ENCODE data around the gene MAPKAPK3. TPM values are rescaled to one million over a fixed set of nuclear protein-coding genes. Genes with fewer than 3 reads are reported as not detected.

The MAPKAPK3 gene
- total RNA-seq, 1 experiment from 2014 or later: 53.9 TPM

DNA sequence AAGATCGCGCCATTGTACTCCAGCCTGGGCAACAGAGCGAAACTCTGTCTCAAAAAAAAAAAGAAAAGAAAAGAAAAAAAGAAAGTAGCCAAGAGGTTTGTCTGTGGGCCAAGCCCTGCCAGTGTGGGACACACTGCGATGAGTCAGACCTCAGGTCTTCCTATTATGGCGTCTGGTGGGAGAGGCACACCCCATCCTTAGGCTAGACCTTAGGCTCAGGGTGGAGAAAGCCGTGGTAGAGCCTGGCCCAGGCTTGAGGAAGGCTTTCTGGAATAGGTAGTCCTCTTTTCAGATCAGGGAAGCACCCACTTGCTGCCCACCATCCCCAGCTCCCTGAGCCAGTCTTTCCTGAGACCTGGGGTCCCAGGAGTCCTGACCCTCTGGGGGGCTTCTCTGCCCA is 41.6 kb upstream of the MAPKAPK3 start:
- peak; percentile 51 for DNase-seq (ENCODE audit: unreplicated experiment)
- intact Hi-C loops (cut with micrococcal nuclease): loop anchor here (10.0 kb wide), 1 partner anchor 79 kb away; no protein-coding TSS in a partner anchor
- Mint-ChIP-seq H3K4me3 (ENCODE audit: unreplicated experiment) (no peak overlapping the region), H3K27me3 (ENCODE audit: insufficient read depth, unreplicated experiment) (no peaks in the 10 kb centered on the region), H3K9me3 (ENCODE audit: unreplicated experiment) (no peaks in the 10 kb centered on the region), H3K27ac (ENCODE audit: low read depth, unreplicated experiment) (no peak overlapping the region), H3K4me1 (ENCODE audit: insufficient read depth, unreplicated experiment) (no peaks in the 10 kb centered on the region), H3K36me3 (ENCODE audit: insufficient read depth, unreplicated experiment) (peaks cover 14% of the 10 kb centered on the region)
- BruUV-seq (replicated peaks): no TSS peak
- POLR2A ChIA-PET: interaction anchor here (1.0 to 1.2 kb wide), 2 partner anchors 36 to 810 kb away, joined by 3 read pairs; partner anchors contain the start of genes CISH and MANF
- TF ChIP-seq, protein P1, sequence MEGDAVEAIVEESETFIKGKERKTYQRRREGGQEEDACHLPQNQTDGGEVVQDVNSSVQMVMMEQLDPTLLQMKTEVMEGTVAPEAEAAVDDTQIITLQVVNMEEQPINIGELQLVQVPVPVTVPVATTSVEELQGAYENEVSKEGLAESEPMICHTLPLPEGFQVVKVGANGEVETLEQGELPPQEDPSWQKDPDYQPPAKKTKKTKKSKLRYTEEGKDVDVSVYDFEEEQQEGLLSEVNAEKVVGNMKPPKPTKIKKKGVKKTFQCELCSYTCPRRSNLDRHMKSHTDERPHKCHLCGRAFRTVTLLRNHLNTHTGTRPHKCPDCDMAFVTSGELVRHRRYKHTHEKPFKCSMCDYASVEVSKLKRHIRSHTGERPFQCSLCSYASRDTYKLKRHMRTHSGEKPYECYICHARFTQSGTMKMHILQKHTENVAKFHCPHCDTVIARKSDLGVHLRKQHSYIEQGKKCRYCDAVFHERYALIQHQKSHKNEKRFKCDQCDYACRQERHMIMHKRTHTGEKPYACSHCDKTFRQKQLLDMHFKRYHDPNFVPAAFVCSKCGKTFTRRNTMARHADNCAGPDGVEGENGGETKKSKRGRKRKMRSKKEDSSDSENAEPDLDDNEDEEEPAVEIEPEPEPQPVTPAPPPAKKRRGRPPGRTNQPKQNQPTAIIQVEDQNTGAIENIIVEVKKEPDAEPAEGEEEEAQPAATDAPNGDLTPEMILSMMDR (IDR thresholded peaks at IDR 0.05; ENCODE audit: unreplicated experiment): no peak
- CTCF ChIA-PET: interaction anchor here (0.7 to 15.8 kb wide), 4 partner anchors 11 to 814 kb away, joined by 3 to 397 read pairs (median 3); partner anchors contain the start of genes CISH and MAPKAPK3

DNA sequence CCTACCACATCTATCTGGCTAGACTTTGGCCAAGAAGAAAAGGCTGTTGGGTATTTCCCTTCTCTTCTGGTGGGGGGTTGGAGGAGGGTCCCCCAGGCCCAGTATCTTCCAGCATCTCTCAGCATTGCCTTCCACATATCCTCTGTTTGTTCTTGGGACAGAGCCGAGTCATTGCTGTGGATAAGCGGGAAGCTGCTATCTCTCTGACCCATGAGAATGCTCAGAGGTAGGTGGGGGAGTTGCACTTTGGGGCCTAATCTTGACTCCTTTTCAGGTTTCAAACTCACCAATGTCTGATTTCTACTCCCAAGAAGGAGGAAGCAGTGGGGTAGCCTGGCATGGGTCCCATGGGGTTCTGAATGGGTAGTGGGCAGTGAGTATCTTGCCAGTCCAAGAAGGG is 39.6 kb upstream of the MAPKAPK3 start:
- POLR2A ChIA-PET: interaction anchor here (0.6 kb wide), 1 partner anchor 455 kb away, joined by 3 read pairs; no protein-coding TSS in a partner anchor
- Mint-ChIP-seq H3K4me1 (ENCODE audit: insufficient read depth, unreplicated experiment) (no peaks in the 10 kb centered on the region), H3K27ac (ENCODE audit: low read depth, unreplicated experiment) (no peak overlapping the region), H3K36me3 (ENCODE audit: insufficient read depth, unreplicated experiment) (peaks cover 14% of the 10 kb centered on the region), H3K9me3 (ENCODE audit: unreplicated experiment) (no peaks in the 10 kb centered on the region), H3K4me3 (ENCODE audit: unreplicated experiment) (no peak overlapping the region), H3K27me3 (ENCODE audit: insufficient read depth, unreplicated experiment) (no peaks in the 10 kb centered on the region)
- CTCF ChIA-PET: interaction anchor here (1.0 to 15.8 kb wide), 2 partner anchors 22 to 36 kb away, joined by 4 to 397 read pairs; partner anchors contain the start of genes CISH and MAPKAPK3
- TF ChIP-seq, protein P1 (IDR thresholded peaks at IDR 0.05; ENCODE audit: unreplicated experiment): no peak
- BruUV-seq (replicated peaks): no TSS peak
- intact Hi-C loops (cut with micrococcal nuclease): loop anchor here (10.0 kb wide), 1 partner anchor 77 kb away; no protein-coding TSS in a partner anchor
- no peak for DNase-seq (ENCODE audit: unreplicated experiment)

DNA sequence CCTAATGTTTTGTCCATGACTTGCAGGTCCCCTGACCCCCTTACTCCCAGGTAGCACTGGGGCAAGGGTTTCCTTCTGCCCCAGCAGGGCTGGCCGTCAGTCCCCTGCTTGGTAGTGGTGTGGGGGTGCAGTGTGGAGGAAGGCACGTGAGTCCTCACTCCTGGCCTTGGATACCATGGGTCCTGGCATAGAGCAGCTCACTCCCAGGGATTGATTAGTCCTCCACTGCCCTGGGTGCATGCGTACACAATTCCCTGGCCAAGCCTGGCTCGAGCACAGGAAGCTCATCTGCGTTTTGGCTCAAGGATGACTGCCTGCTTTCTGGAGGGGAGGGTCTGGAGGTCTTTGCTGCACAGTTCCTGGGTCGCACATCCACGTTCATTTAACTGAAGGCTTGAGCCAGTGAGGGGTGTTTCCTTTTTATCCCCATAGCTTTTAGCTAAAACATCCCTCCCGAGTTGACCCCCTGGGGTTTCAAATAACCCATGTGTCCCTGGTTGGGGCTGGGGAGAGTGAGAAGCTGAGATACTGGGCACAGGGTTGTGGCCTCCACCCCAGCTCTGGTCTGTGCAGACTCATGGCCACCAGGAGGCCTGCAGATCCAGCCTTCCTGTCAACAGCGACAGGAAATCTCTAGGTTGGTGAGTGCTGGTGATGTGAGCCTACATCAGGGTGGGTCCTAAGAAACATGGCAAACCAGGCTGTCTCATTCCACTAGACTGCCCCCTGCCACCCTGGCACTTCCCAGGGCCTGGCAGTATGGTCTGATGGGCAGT is 36.1 kb upstream of the MAPKAPK3 start:
- no peak overlapping the region for H3K27ac Mint-ChIP-seq (ENCODE audit: low read depth, unreplicated experiment)
- CTCF ChIA-PET: interaction anchor here (0.6 to 4.3 kb wide), 5 partner anchors 9 to 821 kb away, joined by 3 to 33 read pairs (median 3); partner anchors contain the start of gene MANF
- intact Hi-C loops (cut with micrococcal nuclease): no loop called here
- no peak for DNase-seq (ENCODE audit: unreplicated experiment)
- H3K36me3 Mint-ChIP-seq (ENCODE audit: insufficient read depth, unreplicated experiment): peaks cover 14% of the 10 kb centered on the region
- no peaks in the 10 kb centered on the region for H3K27me3 Mint-ChIP-seq (ENCODE audit: insufficient read depth, unreplicated experiment)
- TF ChIP-seq, protein P1 (IDR thresholded peaks at IDR 0.05; ENCODE audit: unreplicated experiment): no peak
- peaks cover 13% of the 10 kb centered on the region for H3K4me1 Mint-ChIP-seq (ENCODE audit: insufficient read depth, unreplicated experiment)
- no TSS peak for BruUV-seq (replicated peaks)
- no peaks in the 10 kb centered on the region for H3K9me3 Mint-ChIP-seq (ENCODE audit: unreplicated experiment)
- POLR2A ChIA-PET: interaction anchor here (1.0 kb wide), 1 partner anchor 12 kb away, joined by 4 read pairs; no protein-coding TSS in a partner anchor
- no peak overlapping the region for H3K4me3 Mint-ChIP-seq (ENCODE audit: unreplicated experiment)

DNA sequence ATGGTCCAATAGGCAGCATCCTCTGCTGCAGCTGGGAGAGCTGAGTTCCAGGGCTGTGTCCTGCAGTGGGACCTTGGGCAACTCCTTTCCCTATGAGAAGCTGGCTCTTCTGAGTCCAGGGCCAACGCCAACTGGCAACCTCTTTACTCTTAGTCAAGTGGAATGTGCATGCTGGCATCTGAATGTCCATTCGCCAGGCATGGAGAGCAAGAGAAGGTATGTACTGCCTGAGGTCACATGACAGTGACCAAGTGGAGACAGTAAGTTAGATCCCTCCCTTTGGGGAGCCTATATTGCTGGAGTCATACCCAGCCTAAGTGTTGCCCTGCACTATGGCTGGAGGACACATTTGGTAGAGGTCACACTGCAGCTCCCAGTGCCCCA is 35.5 kb upstream of the MAPKAPK3 start:
- ChIA-PET CTCF (interaction anchor here (0.6 to 4.3 kb wide), 3 partner anchors 10 to 820 kb away, joined by 3 to 33 read pairs (median 5); no protein-coding TSS in a partner anchor), POLR2A (interaction anchor here (1.0 kb wide), 1 partner anchor 11 kb away, joined by 4 read pairs; no protein-coding TSS in a partner anchor)
- TF ChIP-seq, protein P1 (IDR thresholded peaks at IDR 0.05; ENCODE audit: unreplicated experiment): no peak
- H3K36me3 Mint-ChIP-seq (ENCODE audit: insufficient read depth, unreplicated experiment): peaks cover 14% of the 10 kb centered on the region
- peaks cover 13% of the 10 kb centered on the region for H3K4me1 Mint-ChIP-seq (ENCODE audit: insufficient read depth, unreplicated experiment)
- no peaks in the 10 kb centered on the region for H3K9me3 Mint-ChIP-seq (ENCODE audit: unreplicated experiment)
- intact Hi-C loops (cut with micrococcal nuclease): no loop called here
- H3K4me3 Mint-ChIP-seq (ENCODE audit: unreplicated experiment): no peak overlapping the region
- no peak overlapping the region for H3K27ac Mint-ChIP-seq (ENCODE audit: low read depth, unreplicated experiment)
- H3K27me3 Mint-ChIP-seq (ENCODE audit: insufficient read depth, unreplicated experiment): no peaks in the 10 kb centered on the region
- DNase-seq (ENCODE audit: unreplicated experiment): no peak
- BruUV-seq (replicated peaks): no TSS peak

Measured in MCF 10A (cell line).